T47D (cell line): ENCODE data around the gene CASZ1.

Source experiments
- DNase-seq, 2 experiments: peaks; one replicate each; pipeline versions ENCODE4 v3.0.0 to v3.0.0-alpha.2; 2011 to 2012; ENCODE audit warnings: low read depth in 1 of 2, low spot score in 1 of 2
- JUND ChIP-seq: IDR thresholded peaks from 2 replicates; pipeline ENCODE4 v1.6.1; 2012; ENCODE audit warnings: low read depth
- in situ Hi-C: cut with HindIII; loops from 2 replicates; pipeline ENCODE4 v1.10.0; 2016; ENCODE audit warnings: low sequenced_read_pairs, low pct_unique_long_range_greater_than_20kb

CASZ1 gene

GRCh38 chr1:10773376-10773775, 23.1 kb downstream of the CASZ1 start:
- TF ChIP-seq JUND: no peak
- in situ Hi-C loops: no loop called here

GRCh38 chr1:10772711-10773110, 23.7 kb downstream of the CASZ1 start:
- TF ChIP-seq JUND: no peak

More at GRCh38 chr1:10773376-10773775, 23.1 kb downstream of the CASZ1 start:
- no peak for DNase-seq

GRCh38 chr1:10771789-10772188, 24.7 kb downstream of the CASZ1 start:
- in situ Hi-C loops: no loop called here
- no peak for TF ChIP-seq JUND
- DNase-seq: no peak

More at GRCh38 chr1:10772711-10773110, 23.7 kb downstream of the CASZ1 start:
- in situ Hi-C loops: no loop called here
- no peak for DNase-seq

- in situ Hi-C loops: no loop called here
- DNase-seq: peak in 1 of 2 experiments; percentile 56
- TF ChIP-seq JUND: no peak
Measured at GRCh38 chr1:10768552-10768951, 27.9 kb downstream of the CASZ1 start.

- in situ Hi-C loops: no loop called here
- TF ChIP-seq JUND: no peak
- DNase-seq: no peak
Measured at GRCh38 chr1:10767282-10767681, 29.2 kb downstream of the CASZ1 start.

- TF ChIP-seq JUND: no peak
- in situ Hi-C loops: no loop called here
- peak in 1 of 2 experiments; percentile 68 for DNase-seq
Measured at GRCh38 chr1:10765734-10766478, 30.5 kb downstream of the CASZ1 start.

GRCh38 chr1:10765304-10765703, 31.1 kb downstream of the CASZ1 start:
- in situ Hi-C loops: no loop called here
- DNase-seq: no peak
- no peak for TF ChIP-seq JUND

- in situ Hi-C loops: no loop called here
- TF ChIP-seq JUND: no peak
Measured at GRCh38 chr1:10764296-10764798, 32.1 kb downstream of the CASZ1 start.

GRCh38 chr1:10762875-10763274, 33.6 kb downstream of the CASZ1 start:
- no peak for TF ChIP-seq JUND
- DNase-seq: no peak
- in situ Hi-C loops: no loop called here

More at GRCh38 chr1:10764296-10764798, 32.1 kb downstream of the CASZ1 start:
- DNase-seq: no peak

- no peak for TF ChIP-seq JUND
- in situ Hi-C loops: no loop called here
- no peak for DNase-seq
Measured at GRCh38 chr1:10762153-10762523, 34.3 kb downstream of the CASZ1 start.

GRCh38 chr1:10761503-10762152, 34.8 kb downstream of the CASZ1 start:
- no peak for DNase-seq
- in situ Hi-C loops: no loop called here
- no peak for TF ChIP-seq JUND

GRCh38 chr1:10760566-10761502, 35.6 kb downstream of the CASZ1 start:
- TF ChIP-seq JUND: no peak
- DNase-seq: no peak
- in situ Hi-C loops: no loop called here
